ENCODE results near the gene TRIM44. TPM values are rescaled to one million over a fixed set of nuclear protein-coding genes. Genes with fewer than 3 reads are reported as not detected.

The TRIM44 gene
- polyA plus RNA-seq, 2 donors, result 3.1 to 6.2 TPM

- Histone ChIP-seq H3K4me3 (ENCODE audit: low read depth in 1 of 2, low read length in 2 of 2) (no peak overlapping the region), H3K4me1 (ENCODE audit: control insufficient read depth in 2 of 2, insufficient read depth in 2 of 2, low read length in 1 of 2) (peaks cover 0 to 2% of the 10 kb centered on the region in 2 donors), H3K27me3 (ENCODE audit: control insufficient read depth in 1 of 2, insufficient read depth in 2 of 2, low read length in 2 of 2) (no peaks in the 10 kb centered on the region), H3K27ac (ENCODE audit: low read depth in 2 of 2, low read length in 1 of 2) (no peak overlapping the region), H3K9me3 (ENCODE audit: control insufficient read depth in 2 of 2, insufficient read depth in 1 of 2, low read depth in 1 of 2, low read length in 1 of 2) (no peaks in the 10 kb centered on the region), H3K36me3 (ENCODE audit: control insufficient read depth in 2 of 2, insufficient read depth in 2 of 2, low read length in 1 of 2) (no peaks in the 10 kb centered on the region)
- WGBS, 2 donors, result 84 to 88% methylated on average over 2 of the region's 2 CpGs
These were observed 149.2 kb downstream of the TRIM44 start for GRCh38 chr11:35811783-35812182.

- H3K36me3 ChIP-seq (ENCODE audit: control insufficient read depth in 2 of 2, insufficient read depth in 2 of 2, low read length in 1 of 2), result no peaks in the 10 kb centered on the region
- H3K4me1 ChIP-seq (ENCODE audit: control insufficient read depth in 2 of 2, insufficient read depth in 2 of 2, low read length in 1 of 2), result peaks cover 0 to 2% of the 10 kb centered on the region in 2 donors
- no peak overlapping the region for H3K27ac ChIP-seq (ENCODE audit: low read depth in 2 of 2, low read length in 1 of 2)
- no peaks in the 10 kb centered on the region for H3K9me3 ChIP-seq (ENCODE audit: control insufficient read depth in 2 of 2, insufficient read depth in 1 of 2, low read depth in 1 of 2, low read length in 1 of 2)
- 39 to 49% methylated on average over 4 of the region's 4 CpGs for WGBS, 2 donors
- no peaks in the 10 kb centered on the region for H3K27me3 ChIP-seq (ENCODE audit: control insufficient read depth in 1 of 2, insufficient read depth in 2 of 2, low read length in 2 of 2)
- no peak overlapping the region for H3K4me3 ChIP-seq (ENCODE audit: low read depth in 1 of 2, low read length in 2 of 2)
These were observed 150.3 kb downstream of the TRIM44 start for GRCh38 chr11:35812828-35813227.

- WGBS, 2 donors, result 60 to 70% methylated on average over 7 of the region's 7 CpGs
- H3K36me3 ChIP-seq (ENCODE audit: control insufficient read depth in 2 of 2, insufficient read depth in 2 of 2, low read length in 1 of 2), result no peaks in the 10 kb centered on the region
- H3K4me3 ChIP-seq (ENCODE audit: low read depth in 1 of 2, low read length in 2 of 2), result no peak overlapping the region
- no peaks in the 10 kb centered on the region for H3K9me3 ChIP-seq (ENCODE audit: control insufficient read depth in 2 of 2, insufficient read depth in 1 of 2, low read depth in 1 of 2, low read length in 1 of 2)
- no peaks in the 10 kb centered on the region for H3K27me3 ChIP-seq (ENCODE audit: control insufficient read depth in 1 of 2, insufficient read depth in 2 of 2, low read length in 2 of 2)
- H3K27ac ChIP-seq (ENCODE audit: low read depth in 2 of 2, low read length in 1 of 2), result no peak overlapping the region
- H3K4me1 ChIP-seq (ENCODE audit: control insufficient read depth in 2 of 2, insufficient read depth in 2 of 2, low read length in 1 of 2), result peaks cover 0 to 2% of the 10 kb centered on the region in 2 donors
These were observed 151.6 kb downstream of the TRIM44 start for GRCh38 chr11:35814081-35814695.

- Histone ChIP-seq H3K27ac (ENCODE audit: low read depth in 2 of 2, low read length in 1 of 2) (no peak overlapping the region), H3K4me1 (ENCODE audit: control insufficient read depth in 2 of 2, insufficient read depth in 2 of 2, low read length in 1 of 2) (peaks cover 0 to 2% of the 10 kb centered on the region in 2 donors), H3K4me3 (ENCODE audit: low read depth in 1 of 2, low read length in 2 of 2) (no peak overlapping the region), H3K27me3 (ENCODE audit: control insufficient read depth in 1 of 2, insufficient read depth in 2 of 2, low read length in 2 of 2) (no peaks in the 10 kb centered on the region), H3K36me3 (ENCODE audit: control insufficient read depth in 2 of 2, insufficient read depth in 2 of 2, low read length in 1 of 2) (no peaks in the 10 kb centered on the region), H3K9me3 (ENCODE audit: control insufficient read depth in 2 of 2, insufficient read depth in 1 of 2, low read depth in 1 of 2, low read length in 1 of 2) (no peaks in the 10 kb centered on the region)
- 41 to 51% methylated on average over 3 of the region's 3 CpGs for WGBS, 2 donors
These were observed 152.2 kb downstream of the TRIM44 start for GRCh38 chr11:35814720-35815305.

- no peaks in the 10 kb centered on the region for H3K27me3 ChIP-seq (ENCODE audit: control insufficient read depth in 1 of 2, insufficient read depth in 2 of 2, low read length in 2 of 2)
- H3K4me1 ChIP-seq (ENCODE audit: control insufficient read depth in 2 of 2, insufficient read depth in 2 of 2, low read length in 1 of 2), result peaks cover 0 to 2% of the 10 kb centered on the region in 2 donors
- 67 to 82% methylated on average over 5 of the region's 5 CpGs for WGBS, 2 donors
- no peak overlapping the region for H3K27ac ChIP-seq (ENCODE audit: low read depth in 2 of 2, low read length in 1 of 2)
- no peak overlapping the region for H3K4me3 ChIP-seq (ENCODE audit: low read depth in 1 of 2, low read length in 2 of 2)
- H3K36me3 ChIP-seq (ENCODE audit: control insufficient read depth in 2 of 2, insufficient read depth in 2 of 2, low read length in 1 of 2), result no peaks in the 10 kb centered on the region
- H3K9me3 ChIP-seq (ENCODE audit: control insufficient read depth in 2 of 2, insufficient read depth in 1 of 2, low read depth in 1 of 2, low read length in 1 of 2), result no peaks in the 10 kb centered on the region
These were observed 153.2 kb downstream of the TRIM44 start for GRCh38 chr11:35815556-35816315.

- WGBS, 2 donors, result 82 to 89% methylated on average over 5 of the region's 5 CpGs
- Histone ChIP-seq H3K9me3 (ENCODE audit: control insufficient read depth in 2 of 2, insufficient read depth in 1 of 2, low read depth in 1 of 2, low read length in 1 of 2) (no peaks in the 10 kb centered on the region), H3K27me3 (ENCODE audit: control insufficient read depth in 1 of 2, insufficient read depth in 2 of 2, low read length in 2 of 2) (no peaks in the 10 kb centered on the region)
These were observed 158.0 kb downstream of the TRIM44 start for GRCh38 chr11:35820614-35821013.

GRCh38 chr11:35822815-35823495 is 160.4 kb downstream of the TRIM44 start:
- H3K4me1 ChIP-seq (ENCODE audit: control insufficient read depth in 2 of 2, insufficient read depth in 2 of 2, low read length in 1 of 2), result no peaks in the 10 kb centered on the region
- H3K9me3 ChIP-seq (ENCODE audit: control insufficient read depth in 2 of 2, insufficient read depth in 1 of 2, low read depth in 1 of 2, low read length in 1 of 2), result no peaks in the 10 kb centered on the region
- H3K36me3 ChIP-seq (ENCODE audit: control insufficient read depth in 2 of 2, insufficient read depth in 2 of 2, low read length in 1 of 2), result no peaks in the 10 kb centered on the region
- no peaks in the 10 kb centered on the region for H3K27me3 ChIP-seq (ENCODE audit: control insufficient read depth in 1 of 2, insufficient read depth in 2 of 2, low read length in 2 of 2)
- no peak overlapping the region for H3K4me3 ChIP-seq (ENCODE audit: low read depth in 1 of 2, low read length in 2 of 2)
- H3K27ac ChIP-seq (ENCODE audit: low read depth in 2 of 2, low read length in 1 of 2), result no peak overlapping the region
- WGBS, 2 donors, result 57 to 69% methylated on average over 2 of the region's 2 CpGs

More at GRCh38 chr11:35820614-35821013, 158.0 kb downstream of the TRIM44 start:
- no peaks in the 10 kb centered on the region for H3K4me1 ChIP-seq (ENCODE audit: control insufficient read depth in 2 of 2, insufficient read depth in 2 of 2, low read length in 1 of 2)
- no peak overlapping the region for H3K4me3 ChIP-seq (ENCODE audit: low read depth in 1 of 2, low read length in 2 of 2)
- no peak overlapping the region for H3K27ac ChIP-seq (ENCODE audit: low read depth in 2 of 2, low read length in 1 of 2)
- H3K36me3 ChIP-seq (ENCODE audit: control insufficient read depth in 2 of 2, insufficient read depth in 2 of 2, low read length in 1 of 2), result no peaks in the 10 kb centered on the region

- no peak overlapping the region for H3K27ac ChIP-seq (ENCODE audit: low read depth in 2 of 2, low read length in 1 of 2)
- H3K27me3 ChIP-seq (ENCODE audit: control insufficient read depth in 1 of 2, insufficient read depth in 2 of 2, low read length in 2 of 2), result no peaks in the 10 kb centered on the region
- no peaks in the 10 kb centered on the region for H3K4me1 ChIP-seq (ENCODE audit: control insufficient read depth in 2 of 2, insufficient read depth in 2 of 2, low read length in 1 of 2)
- no peak overlapping the region for H3K4me3 ChIP-seq (ENCODE audit: low read depth in 1 of 2, low read length in 2 of 2)
- H3K9me3 ChIP-seq (ENCODE audit: control insufficient read depth in 2 of 2, insufficient read depth in 1 of 2, low read depth in 1 of 2, low read length in 1 of 2), result no peaks in the 10 kb centered on the region
- H3K36me3 ChIP-seq (ENCODE audit: control insufficient read depth in 2 of 2, insufficient read depth in 2 of 2, low read length in 1 of 2), result no peaks in the 10 kb centered on the region
- 86 to 89% methylated on average over 10 of the region's 10 CpGs for WGBS, 2 donors
These were observed 161.2 kb downstream of the TRIM44 start for GRCh38 chr11:35823742-35824298.

- Histone ChIP-seq H3K36me3 (ENCODE audit: control insufficient read depth in 2 of 2, insufficient read depth in 2 of 2, low read length in 1 of 2) (no peaks in the 10 kb centered on the region), H3K27ac (ENCODE audit: low read depth in 2 of 2, low read length in 1 of 2) (no peak overlapping the region), H3K9me3 (ENCODE audit: control insufficient read depth in 2 of 2, insufficient read depth in 1 of 2, low read depth in 1 of 2, low read length in 1 of 2) (no peaks in the 10 kb centered on the region), H3K27me3 (ENCODE audit: control insufficient read depth in 1 of 2, insufficient read depth in 2 of 2, low read length in 2 of 2) (no peaks in the 10 kb centered on the region), H3K4me1 (ENCODE audit: control insufficient read depth in 2 of 2, insufficient read depth in 2 of 2, low read length in 1 of 2) (no peaks in the 10 kb centered on the region), H3K4me3 (ENCODE audit: low read depth in 1 of 2, low read length in 2 of 2) (no peak overlapping the region)
- WGBS, 2 donors, result 68 to 69% methylated on average over 1 of the region's 1 CpG
These were observed 162.8 kb downstream of the TRIM44 start for GRCh38 chr11:35825386-35825785.
